ENCODE data around the gene PPP3R1.

GRCh38 chr2:68284896-68285295 is 32.6 kb upstream of the PPP3R1 start:
- TF ChIP-seq CTCF (conservative IDR thresholded peaks at IDR 0.05; ENCODE audit: low read depth, low read length) (no peak), POLR2A (IDR thresholded peaks at IDR 0.05; ENCODE audit: low read depth, low read length) (no peak), RFX5 (IDR thresholded peaks at IDR 0.05; ENCODE audit: low read depth, low read length) (no peak), SMC3 (IDR thresholded peaks at IDR 0.05; ENCODE audit: low read depth, low read length) (no peak), BHLHE40 (IDR thresholded peaks at IDR 0.05; ENCODE audit: low read depth, low read length) (no peak)
